DMS79 (cell line): ENCODE measurements around the gene KIRREL3.

Source experiments
- DNase-seq: peaks from one replicate; lab custom pipeline; 2025; lab: John Stamatoyannopoulos, UW

KIRREL3 gene

GRCh38 chr11:126573325-126573978, 427.1 kb downstream of the KIRREL3 start:
- DNase-seq, result no peak

DNA sequence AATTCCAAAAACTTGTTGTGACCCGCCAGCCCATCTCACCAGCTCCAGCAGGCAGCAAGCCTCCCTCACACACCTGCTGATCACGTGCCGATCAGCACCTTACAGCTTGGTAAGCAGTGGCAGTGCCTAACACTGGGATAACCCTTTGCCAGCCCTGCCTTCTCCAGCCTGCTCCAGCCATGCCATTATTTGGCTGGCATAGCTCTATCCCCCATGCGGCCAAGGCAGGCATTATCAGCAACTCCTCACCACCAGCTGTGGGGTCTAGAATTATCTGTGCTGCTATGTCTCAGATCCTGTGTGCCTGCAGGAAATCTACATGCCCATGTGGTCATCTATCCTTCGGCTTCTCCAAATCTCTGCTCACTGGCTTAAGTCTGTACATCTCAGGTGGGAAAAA, 430.1 kb downstream of the KIRREL3 start:
- DNase-seq, result no peak

DNA sequence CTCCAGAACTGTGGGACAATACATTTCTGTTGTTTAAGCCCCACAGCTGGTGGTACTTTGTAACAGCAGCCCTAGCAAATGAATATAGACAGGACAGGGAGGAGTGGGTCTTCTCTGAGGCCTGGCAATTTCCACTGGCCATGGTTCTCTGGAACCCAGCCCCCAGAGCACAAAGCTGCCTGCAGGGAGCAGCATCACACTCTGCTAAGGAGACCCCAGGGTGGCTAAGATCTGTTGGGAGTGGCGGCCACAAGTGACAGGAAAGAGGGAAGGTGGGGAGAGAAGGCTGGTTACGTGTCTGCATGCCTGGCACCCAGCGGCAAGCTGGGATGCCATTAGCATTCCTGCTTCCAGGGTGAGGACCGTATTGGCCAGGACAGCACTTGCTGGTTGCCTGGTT, 433.2 kb downstream of the KIRREL3 start:
- DNase-seq, result no peak

- no peak for DNase-seq
These were observed 436.0 kb downstream of the KIRREL3 start for GRCh38 chr11:126564566-126564965.

DNA sequence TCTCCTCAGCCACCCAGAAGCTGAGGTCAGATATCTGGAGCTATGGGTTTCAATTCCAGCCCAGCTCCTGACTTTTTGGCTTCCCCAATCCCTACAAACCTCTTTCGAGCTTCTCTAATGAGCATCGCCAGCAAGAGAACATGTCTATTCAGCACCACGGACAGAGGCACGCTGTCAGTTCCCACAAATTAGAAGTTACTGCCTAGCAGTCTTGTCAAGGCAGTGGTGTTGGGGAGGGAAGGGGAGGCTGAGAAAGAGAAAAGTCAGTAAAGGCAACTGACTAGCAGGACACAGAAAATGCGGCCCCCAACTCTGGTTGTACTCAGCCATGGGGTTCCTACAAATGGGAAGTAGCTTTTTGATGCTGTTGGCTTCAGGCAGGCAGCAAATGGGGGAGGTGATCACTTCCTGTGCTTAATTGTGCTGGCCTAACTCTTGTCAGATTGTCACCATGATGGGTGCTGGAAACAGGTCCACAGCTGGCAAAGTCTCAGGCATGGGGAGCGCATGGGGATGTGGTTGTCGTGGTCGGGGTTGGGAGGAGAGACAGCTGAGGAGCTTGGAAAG, 439.2 kb downstream of the KIRREL3 start:
- DNase-seq, result no peak

- DNase-seq, result peak; percentile 21
These were observed 440.3 kb downstream of the KIRREL3 start for GRCh38 chr11:126560221-126560620.

DNA sequence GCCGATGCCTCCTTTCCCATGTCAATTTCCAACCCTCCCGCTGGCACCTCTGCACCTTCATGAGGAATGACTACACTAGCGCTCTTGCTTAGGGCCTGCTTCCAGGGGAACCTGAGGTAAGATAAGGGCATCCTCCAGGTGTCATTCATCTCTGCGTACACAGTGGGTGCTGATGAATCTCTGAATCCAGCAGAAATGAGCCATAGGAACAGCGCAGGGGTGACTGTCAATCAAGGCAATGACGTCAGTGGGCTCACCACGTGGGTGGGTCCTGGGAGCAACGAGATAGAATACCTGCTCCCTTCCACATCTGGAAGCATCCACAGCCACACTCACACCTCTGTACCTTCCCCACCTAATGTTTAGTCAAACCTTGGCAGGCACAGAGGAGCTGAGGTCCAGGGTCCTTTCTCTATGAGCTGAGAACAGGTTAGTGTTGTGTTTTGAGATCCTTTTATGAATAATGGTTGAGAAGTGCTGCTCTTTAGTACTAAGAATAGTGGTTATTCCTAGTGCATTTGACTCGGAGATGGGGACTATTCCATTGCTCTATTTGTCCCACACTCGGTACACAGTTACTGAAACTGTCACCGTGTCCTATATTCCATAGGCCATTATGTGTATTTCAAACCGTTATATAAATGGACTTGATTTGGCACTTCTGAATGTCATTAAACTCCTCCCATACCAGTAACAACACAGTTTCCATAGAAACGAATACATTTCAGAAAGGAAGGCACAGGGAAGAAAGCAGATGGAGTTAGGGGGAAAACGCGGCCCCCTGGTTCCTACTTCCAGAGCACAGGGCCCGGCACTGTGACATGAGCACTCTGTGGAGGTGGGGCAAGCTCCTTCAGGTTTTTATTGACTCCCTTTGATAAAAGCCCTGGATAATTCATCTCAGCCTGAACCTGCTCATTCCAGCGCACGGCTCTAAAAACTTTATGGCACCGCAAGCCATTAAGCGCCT, 451.7 kb downstream of the KIRREL3 start:
- DNase-seq, result no peak

- DNase-seq, result no peak
These were observed 452.9 kb downstream of the KIRREL3 start for GRCh38 chr11:126547691-126548090.

GRCh38 chr11:126547161-126547560, 453.4 kb downstream of the KIRREL3 start:
- DNase-seq, result no peak

DNA sequence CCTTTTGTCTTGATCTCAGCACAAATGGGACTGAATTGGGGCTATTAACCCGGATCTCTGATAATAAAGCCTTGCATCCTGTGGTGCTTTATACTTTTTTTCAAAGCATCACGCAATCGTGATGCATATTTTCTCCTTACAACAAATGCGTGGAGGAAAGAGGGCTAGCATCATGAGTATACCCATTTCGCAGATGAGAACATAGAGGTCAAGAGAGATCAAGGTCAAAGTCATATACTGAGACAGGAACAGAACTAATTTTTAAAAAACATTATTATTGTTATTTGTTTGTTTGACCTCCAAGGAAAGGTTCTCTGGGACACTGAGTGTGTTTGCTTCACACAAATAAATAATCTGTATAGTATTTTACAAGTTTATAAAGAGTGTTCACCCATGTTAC, 453.9 kb downstream of the KIRREL3 start:
- DNase-seq, result no peak

GRCh38 chr11:126546191-126546590, 454.4 kb downstream of the KIRREL3 start:
- DNase-seq, result no peak

GRCh38 chr11:126545057-126545555, 455.5 kb downstream of the KIRREL3 start:
- no peak for DNase-seq

DNA sequence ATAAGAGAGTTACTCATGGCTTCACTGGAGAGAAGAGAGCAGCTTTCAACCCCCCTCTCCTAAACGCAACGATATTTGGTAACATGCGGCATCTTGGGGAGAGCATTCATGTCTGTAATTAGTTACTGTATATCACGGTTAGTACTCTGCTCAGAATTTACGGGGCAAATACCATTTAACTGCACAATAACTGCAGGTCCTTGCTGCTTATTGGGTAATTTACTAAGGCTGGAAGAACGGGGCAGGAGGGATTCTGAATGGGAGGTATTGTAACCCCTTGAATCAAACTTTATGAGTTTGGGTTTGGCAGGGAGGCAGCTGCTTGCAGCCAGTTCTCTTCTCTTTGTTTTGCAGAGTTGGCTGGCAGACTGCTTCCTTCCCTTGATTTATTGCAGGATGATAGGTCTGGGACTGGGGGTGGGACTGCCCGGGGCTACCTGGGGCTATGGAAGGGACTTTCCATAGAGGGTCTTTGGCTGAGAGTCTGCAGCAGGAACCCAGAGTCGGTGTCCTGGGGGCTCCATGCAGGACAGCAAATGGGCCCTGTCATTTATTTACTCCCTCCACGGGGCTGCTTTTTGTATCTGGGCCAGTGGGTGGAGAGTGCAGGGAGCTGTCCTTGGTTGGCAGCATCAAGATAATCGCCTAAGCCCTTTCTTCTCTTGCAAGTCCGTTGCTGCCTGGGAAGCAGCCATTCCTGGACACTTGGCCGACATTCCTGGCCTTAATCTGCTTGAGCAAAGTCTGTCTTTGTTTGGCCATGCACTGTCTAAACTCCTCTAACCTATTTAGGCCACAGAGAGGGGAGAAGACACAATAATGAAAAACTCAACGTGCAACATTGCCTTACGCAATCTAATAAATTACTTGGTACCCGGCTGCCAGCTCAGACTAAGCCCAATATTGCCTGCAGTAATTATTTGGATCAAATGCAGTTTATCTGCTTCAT, 456.2 kb downstream of the KIRREL3 start:
- DNase-seq, result peak; percentile 85

- DNase-seq, result no peak
These were observed 456.9 kb downstream of the KIRREL3 start for GRCh38 chr11:126543691-126544090.

- no peak for DNase-seq
These were observed 458.1 kb downstream of the KIRREL3 start for GRCh38 chr11:126542334-126543015.

DNA sequence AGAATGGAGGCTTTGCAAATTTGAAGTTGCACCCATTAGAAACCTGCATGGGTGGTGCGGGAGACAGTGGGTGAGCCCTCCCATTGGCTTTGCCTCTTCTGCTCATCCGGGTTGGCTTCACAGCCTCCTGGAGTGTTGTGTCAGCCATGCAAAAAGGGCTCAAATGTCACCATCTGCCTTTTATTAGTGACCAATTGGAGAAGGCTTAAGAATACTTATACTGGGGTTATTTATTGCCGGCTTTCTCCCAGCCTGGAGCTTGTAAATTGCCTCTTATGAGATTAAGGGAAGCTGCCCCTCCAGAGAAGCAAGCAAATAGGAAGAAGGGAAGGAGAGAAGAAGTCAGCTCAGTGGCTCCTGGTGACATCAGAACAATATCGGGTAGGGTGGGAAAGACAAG, 462.5 kb downstream of the KIRREL3 start:
- peak; percentile 70 for DNase-seq

DNA sequence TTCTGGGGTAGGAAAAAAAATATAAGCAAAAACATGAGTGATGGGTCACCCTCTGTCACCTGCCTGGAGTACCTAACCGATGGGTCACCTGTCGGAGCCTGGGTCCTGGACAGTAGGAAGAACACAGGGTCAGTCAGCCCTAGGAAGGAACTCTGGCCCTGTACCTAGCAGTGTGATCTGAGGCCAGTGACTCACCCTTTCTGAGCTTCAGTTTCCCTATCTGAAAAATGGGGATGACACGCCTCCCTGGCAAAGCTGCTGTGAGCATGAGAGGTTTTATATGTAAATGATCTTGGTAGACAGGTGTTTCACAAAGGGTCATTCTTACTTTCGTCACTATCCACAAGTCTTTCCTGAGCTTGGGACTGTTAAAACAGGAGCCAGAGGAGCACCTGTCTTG, 463.1 kb downstream of the KIRREL3 start:
- DNase-seq, result no peak

GRCh38 chr11:126534141-126534805, 466.3 kb downstream of the KIRREL3 start:
- no peak for DNase-seq

GRCh38 chr11:126533560-126533959, 467.0 kb downstream of the KIRREL3 start:
- DNase-seq, result no peak

DNA sequence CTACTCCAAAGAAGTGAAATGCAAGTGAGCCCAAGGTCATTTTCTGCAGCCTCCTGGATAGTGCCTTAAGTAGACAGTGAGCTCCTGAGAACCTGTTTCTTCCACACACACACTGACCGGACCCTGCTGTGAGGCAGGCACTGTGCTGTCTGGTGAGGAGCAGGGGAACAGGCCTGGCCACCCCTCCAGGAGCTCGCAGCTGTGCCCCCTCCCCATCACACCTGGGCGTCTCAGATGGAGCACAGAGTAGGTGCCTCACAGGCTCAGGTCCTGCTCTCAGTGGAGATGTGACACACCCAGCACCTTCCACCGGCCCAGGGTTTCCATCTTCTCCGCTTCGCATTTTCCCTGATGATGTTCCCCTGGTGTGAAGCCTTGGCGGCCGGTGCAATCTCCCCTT, 470.2 kb downstream of the KIRREL3 start:
- no peak for DNase-seq
